ENCODE data around the gene AP3B1. TPM values are rescaled to one million over a fixed set of nuclear protein-coding genes. Genes with fewer than 3 reads are reported as not detected.
"Not testable (repeated sequence)": the region's sequence is repeated elsewhere in the genome, so short reads cannot be mapped to it uniquely, and the experiment has no call there.

AP3B1 gene
- total RNA-seq, 1 experiment from 2014 or later: 56.9 TPM

GRCh38 chr5:78211052-78211451 is 83.4 kb downstream of the AP3B1 start:
- no peaks in the 10 kb centered on the region for H3K27me3 ChIP-seq (replicated peaks)
- DNase-seq (ENCODE audit: low read depth in 1 of 2, low spot score in 2 of 2): no peak
- no peaks in the 10 kb centered on the region for H3K4me1 ChIP-seq (replicated peaks)
- H3K27ac ChIP-seq: no peak overlapping the region
- H3K4me3 ChIP-seq: no peak overlapping the region
- H3K9me3 ChIP-seq (replicated peaks): no peaks in the 10 kb centered on the region
- peaks cover 14% of the 10 kb centered on the region for H3K36me3 ChIP-seq

GRCh38 chr5:78204241-78204640 is 90.3 kb downstream of the AP3B1 start:
- H3K4me3 ChIP-seq: no peak overlapping the region
- no peak for DNase-seq (ENCODE audit: low read depth in 1 of 2, low spot score in 2 of 2)
- no peaks in the 10 kb centered on the region for H3K4me1 ChIP-seq (replicated peaks)
- H3K27ac ChIP-seq: no peak overlapping the region
- no peaks in the 10 kb centered on the region for H3K9me3 ChIP-seq (replicated peaks)
- H3K27me3 ChIP-seq (replicated peaks): no peaks in the 10 kb centered on the region
- peaks cover 30% of the 10 kb centered on the region for H3K36me3 ChIP-seq

GRCh38 chr5:78203815-78204214 is 90.7 kb downstream of the AP3B1 start:
- Histone ChIP-seq H3K27me3 (replicated peaks) (no peaks in the 10 kb centered on the region), H3K4me1 (replicated peaks) (no peaks in the 10 kb centered on the region), H3K4me3 (no peak overlapping the region), H3K36me3 (peaks cover 30% of the 10 kb centered on the region), H3K9me3 (replicated peaks) (no peaks in the 10 kb centered on the region), H3K27ac (no peak overlapping the region)
- no peak for DNase-seq (ENCODE audit: low read depth in 1 of 2, low spot score in 2 of 2)

- H3K4me3 ChIP-seq: no peak overlapping the region
- no peak overlapping the region for H3K27ac ChIP-seq
- no peaks in the 10 kb centered on the region for H3K9me3 ChIP-seq (replicated peaks)
- H3K4me1 ChIP-seq (replicated peaks): no peaks in the 10 kb centered on the region
- no peaks in the 10 kb centered on the region for H3K27me3 ChIP-seq (replicated peaks)
- no peak for DNase-seq (ENCODE audit: low read depth in 1 of 2, low spot score in 2 of 2)
- 0 out of 2 replicates have a peak, but pooled peaks cover 5% of the 10 kb centered on the region for H3K36me3 ChIP-seq
These were observed 104.1 kb downstream of the AP3B1 start for GRCh38 chr5:78190402-78190801.

GRCh38 chr5:78188681-78189080 is 105.8 kb downstream of the AP3B1 start:
- H3K4me3 ChIP-seq, H3K36me3 ChIP-seq, H3K27ac ChIP-seq: not testable (repeated sequence)

GRCh38 chr5:78187172-78187571 is 107.3 kb downstream of the AP3B1 start:
- no peaks in the 10 kb centered on the region for H3K27me3 ChIP-seq (replicated peaks)
- H3K9me3 ChIP-seq (replicated peaks): no peaks in the 10 kb centered on the region
- 0 out of 2 replicates have a peak, but pooled peaks cover 5% of the 10 kb centered on the region for H3K36me3 ChIP-seq
- H3K4me3 ChIP-seq: no peak overlapping the region
- no peaks in the 10 kb centered on the region for H3K4me1 ChIP-seq (replicated peaks)
- DNase-seq (ENCODE audit: low read depth in 1 of 2, low spot score in 2 of 2): no peak
- H3K27ac ChIP-seq: no peak overlapping the region

More at GRCh38 chr5:78188681-78189080, 105.8 kb downstream of the AP3B1 start:
- H3K27me3 ChIP-seq (replicated peaks); DNase-seq (ENCODE audit: low read depth in 1 of 2, low spot score in 2 of 2); H3K4me1 ChIP-seq (replicated peaks); H3K9me3 ChIP-seq (replicated peaks): not testable (repeated sequence)

- H3K36me3 ChIP-seq: peaks cover 8% of the 10 kb centered on the region
- no peaks in the 10 kb centered on the region for H3K27me3 ChIP-seq (replicated peaks)
- no peak for DNase-seq (ENCODE audit: low read depth in 1 of 2, low spot score in 2 of 2)
- H3K9me3 ChIP-seq (replicated peaks): no peaks in the 10 kb centered on the region
- no peak overlapping the region for H3K4me3 ChIP-seq
- no peaks in the 10 kb centered on the region for H3K4me1 ChIP-seq (replicated peaks)
- no peak overlapping the region for H3K27ac ChIP-seq
These were observed 111.7 kb downstream of the AP3B1 start for GRCh38 chr5:78182838-78183237.

GRCh38 chr5:78178356-78178755 is 116.1 kb downstream of the AP3B1 start:
- H3K27ac ChIP-seq: no peak overlapping the region
- no peaks in the 10 kb centered on the region for H3K4me1 ChIP-seq (replicated peaks)
- H3K9me3 ChIP-seq (replicated peaks): no peaks in the 10 kb centered on the region
- no peaks in the 10 kb centered on the region for H3K27me3 ChIP-seq (replicated peaks)
- H3K4me3 ChIP-seq: no peak overlapping the region
- no peak for DNase-seq (ENCODE audit: low read depth in 1 of 2, low spot score in 2 of 2)
- H3K36me3 ChIP-seq: peaks cover 34% of the 10 kb centered on the region

- H3K36me3 ChIP-seq: peaks cover 58% of the 10 kb centered on the region
- H3K27me3 ChIP-seq (replicated peaks); H3K9me3 ChIP-seq (replicated peaks); DNase-seq (ENCODE audit: low read depth in 1 of 2, low spot score in 2 of 2); H3K4me1 ChIP-seq (replicated peaks); H3K4me3 ChIP-seq; H3K27ac ChIP-seq: not testable (repeated sequence)
These were observed 124.2 kb downstream of the AP3B1 start for GRCh38 chr5:78170335-78170734.

- Histone ChIP-seq H3K27me3 (replicated peaks) (no peaks in the 10 kb centered on the region), H3K4me1 (replicated peaks) (no peaks in the 10 kb centered on the region), H3K4me3 (no peak overlapping the region), H3K9me3 (replicated peaks) (no peaks in the 10 kb centered on the region), H3K27ac (no peak overlapping the region), H3K36me3 (peaks cover 7% of the 10 kb centered on the region)
- DNase-seq (ENCODE audit: low read depth in 1 of 2, low spot score in 2 of 2): no peak
These were observed 132.1 kb downstream of the AP3B1 start for GRCh38 chr5:78162253-78162862.

- Histone ChIP-seq H3K36me3 (peaks cover 35% of the 10 kb centered on the region), H3K4me1 (replicated peaks) (no peaks in the 10 kb centered on the region), H3K27ac (no peak overlapping the region), H3K27me3 (replicated peaks) (no peaks in the 10 kb centered on the region), H3K4me3 (no peak overlapping the region), H3K9me3 (replicated peaks) (no peaks in the 10 kb centered on the region)
- no peak for DNase-seq (ENCODE audit: low read depth in 1 of 2, low spot score in 2 of 2)
These were observed 137.5 kb downstream of the AP3B1 start for GRCh38 chr5:78157001-78157400.

- Histone ChIP-seq H3K4me1 (replicated peaks) (no peaks in the 10 kb centered on the region), H3K27ac (no peak overlapping the region), H3K27me3 (replicated peaks) (no peaks in the 10 kb centered on the region), H3K9me3 (replicated peaks) (no peaks in the 10 kb centered on the region), H3K4me3 (no peak overlapping the region), H3K36me3 (peaks cover 43% of the 10 kb centered on the region)
- DNase-seq (ENCODE audit: low read depth in 1 of 2, low spot score in 2 of 2): no peak
These were observed 142.8 kb downstream of the AP3B1 start for GRCh38 chr5:78151594-78152271.

GRCh38 chr5:78137290-78137689 is 157.2 kb downstream of the AP3B1 start:
- Histone ChIP-seq H3K27me3 (replicated peaks) (no peaks in the 10 kb centered on the region), H3K36me3 (peaks cover 16% of the 10 kb centered on the region), H3K27ac (no peak overlapping the region), H3K9me3 (replicated peaks) (no peaks in the 10 kb centered on the region), H3K4me1 (replicated peaks) (no peaks in the 10 kb centered on the region), H3K4me3 (no peak overlapping the region)
- DNase-seq (ENCODE audit: low read depth in 1 of 2, low spot score in 2 of 2): no peak

- Histone ChIP-seq H3K27ac (no peak overlapping the region), H3K36me3 (peaks cover 8% of the 10 kb centered on the region), H3K27me3 (replicated peaks) (no peaks in the 10 kb centered on the region), H3K4me3 (no peak overlapping the region), H3K9me3 (replicated peaks) (no peaks in the 10 kb centered on the region), H3K4me1 (replicated peaks) (no peaks in the 10 kb centered on the region)
- no peak for DNase-seq (ENCODE audit: low read depth in 1 of 2, low spot score in 2 of 2)
These were observed 161.1 kb downstream of the AP3B1 start for GRCh38 chr5:78133423-78133822.

Data from SJSA1 (cell line).